Measurements from ENCODE around the gene CYTH2.

- TF ChIP-seq ZNF70 (CRISPR knock-in tag; IDR thresholded peaks at IDR 0.05) = no peak
- no peak for TF ChIP-seq TCF4 (CRISPR knock-in tag; IDR thresholded peaks at IDR 0.05; ENCODE audit: borderline replicate concordance)
- no peak for TF ChIP-seq OSR1 (CRISPR knock-in tag; IDR thresholded peaks at IDR 0.05)
- TF ChIP-seq RARB (CRISPR knock-in tag; IDR thresholded peaks at IDR 0.05) = no peak
- no peak for TF ChIP-seq POU6F1 (CRISPR knock-in tag; IDR thresholded peaks at IDR 0.05; ENCODE audit: borderline replicate concordance, low read depth)
- TF ChIP-seq, protein P1, sequence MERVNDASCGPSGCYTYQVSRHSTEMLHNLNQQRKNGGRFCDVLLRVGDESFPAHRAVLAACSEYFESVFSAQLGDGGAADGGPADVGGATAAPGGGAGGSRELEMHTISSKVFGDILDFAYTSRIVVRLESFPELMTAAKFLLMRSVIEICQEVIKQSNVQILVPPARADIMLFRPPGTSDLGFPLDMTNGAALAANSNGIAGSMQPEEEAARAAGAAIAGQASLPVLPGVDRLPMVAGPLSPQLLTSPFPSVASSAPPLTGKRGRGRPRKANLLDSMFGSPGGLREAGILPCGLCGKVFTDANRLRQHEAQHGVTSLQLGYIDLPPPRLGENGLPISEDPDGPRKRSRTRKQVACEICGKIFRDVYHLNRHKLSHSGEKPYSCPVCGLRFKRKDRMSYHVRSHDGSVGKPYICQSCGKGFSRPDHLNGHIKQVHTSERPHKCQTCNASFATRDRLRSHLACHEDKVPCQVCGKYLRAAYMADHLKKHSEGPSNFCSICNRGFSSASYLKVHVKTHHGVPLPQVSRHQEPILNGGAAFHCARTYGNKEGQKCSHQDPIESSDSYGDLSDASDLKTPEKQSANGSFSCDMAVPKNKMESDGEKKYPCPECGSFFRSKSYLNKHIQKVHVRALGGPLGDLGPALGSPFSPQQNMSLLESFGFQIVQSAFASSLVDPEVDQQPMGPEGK (CRISPR knock-in tag; IDR thresholded peaks at IDR 0.05; ENCODE audit: borderline replicate concordance) = no peak
- no peak for TF ChIP-seq ZNF8 (CRISPR knock-in tag; IDR thresholded peaks at IDR 0.05)
- no peak for TF ChIP-seq ESRRG (CRISPR knock-in tag; IDR thresholded peaks at IDR 0.05)
- TF ChIP-seq BACH2 (CRISPR knock-in tag; IDR thresholded peaks at IDR 0.05; ENCODE audit: borderline replicate concordance) = no peak
These were observed 49.0 kb downstream of the CYTH2 start for GRCh38 chr19:48518207-48518606.
